BLaER1 (cell line): ENCODE results near the gene NDUFA6.
A peak's percentile ranks its signal among the peaks of the same experiment; 100 is the strongest.

Source experiments
- H3K27ac ChIP-seq: shearing (Covaris generic); formaldehyde crosslinking; 2 replicates; pipeline ENCODE4 v1.8.1; 2022
- H3K27me3 ChIP-seq: shearing (Covaris generic); formaldehyde crosslinking; 2 replicates; pipeline ENCODE4 v1.8.1; 2022
- H3K36me3 ChIP-seq: shearing (Covaris generic); formaldehyde crosslinking; 2 replicates; pipeline ENCODE4 v1.8.1; 2022
- H3K4me1 ChIP-seq: shearing (Covaris generic); formaldehyde crosslinking; 2 replicates; pipeline ENCODE4 v1.8.1; 2022
- H3K4me2 ChIP-seq: shearing (Covaris generic); formaldehyde crosslinking; 2 replicates; pipeline ENCODE4 v1.8.1; 2022
- H3K4me3 ChIP-seq: shearing (Covaris generic); formaldehyde crosslinking; 2 replicates; pipeline ENCODE4 v1.8.1; 2022
- H3K9ac ChIP-seq: shearing (Covaris generic); formaldehyde crosslinking; 2 replicates; pipeline ENCODE4 v1.8.1; 2022
- H3K9me3 ChIP-seq: shearing (Covaris generic); formaldehyde crosslinking; 2 replicates; pipeline ENCODE4 v1.8.1; 2022
- H4K20me1 ChIP-seq: shearing (Covaris generic); formaldehyde crosslinking; 2 replicates; pipeline ENCODE4 v1.8.1; 2022
- Cebpa-rat ChIP-seq: shearing (Covaris generic); IDR thresholded peaks from 2 replicates; pipeline ENCODE4 v1.8.1; 2022

Gene NDUFA6

GRCh38 chr22:42069801-42070516 lies 20.6 kb downstream of the NDUFA6 start:
- peak overlapping the region; percentile 79 for H3K27ac ChIP-seq
- H3K9ac ChIP-seq: peak overlapping the region; percentile 76
- peaks cover 48% of the 10 kb centered on the region for H3K4me1 ChIP-seq
- TF ChIP-seq Cebpa-rat: no peak
- peak overlapping the region; percentile 76 for H3K4me3 ChIP-seq
- no peaks in the 10 kb centered on the region for H4K20me1 ChIP-seq
- no peaks in the 10 kb centered on the region for H3K9me3 ChIP-seq
- H3K27me3 ChIP-seq: peaks cover 18% of the 10 kb centered on the region; the same call in 1 of the 2 replicates
- peaks cover 37% of the 10 kb centered on the region for H3K36me3 ChIP-seq
- H3K4me2 ChIP-seq: peak overlapping the region; percentile 99

GRCh38 chr22:42068291-42068690 lies 22.3 kb downstream of the NDUFA6 start:
- H3K36me3 ChIP-seq: peaks cover 42% of the 10 kb centered on the region
- no peak overlapping the region for H3K4me2 ChIP-seq
- peaks cover 1% of the 10 kb centered on the region; the same call in 1 of the 2 replicates for H3K27me3 ChIP-seq
- no peak overlapping the region for H3K27ac ChIP-seq
- H3K4me1 ChIP-seq: peaks cover 31% of the 10 kb centered on the region
- no peak overlapping the region for H3K9ac ChIP-seq
- H3K4me3 ChIP-seq: no peak overlapping the region
- TF ChIP-seq Cebpa-rat: no peak
- no peaks in the 10 kb centered on the region for H3K9me3 ChIP-seq
- no peaks in the 10 kb centered on the region for H4K20me1 ChIP-seq

- Histone ChIP-seq H3K4me2 (no peak overlapping the region), H3K9ac (no peak overlapping the region), H3K4me1 (peaks cover 27% of the 10 kb centered on the region), H3K36me3 (peaks cover 47% of the 10 kb centered on the region), H3K9me3 (no peaks in the 10 kb centered on the region), H3K27me3 (no peaks in the 10 kb centered on the region), H4K20me1 (no peaks in the 10 kb centered on the region), H3K27ac (no peak overlapping the region), H3K4me3 (no peak overlapping the region)
- no peak for TF ChIP-seq Cebpa-rat
Measured at GRCh38 chr22:42067671-42068251, 22.8 kb downstream of the NDUFA6 start.

- Histone ChIP-seq H4K20me1 (no peaks in the 10 kb centered on the region), H3K9ac (no peak overlapping the region), H3K9me3 (no peaks in the 10 kb centered on the region), H3K36me3 (peaks cover 55% of the 10 kb centered on the region), H3K4me1 (peaks cover 27% of the 10 kb centered on the region), H3K4me2 (no peak overlapping the region), H3K27me3 (no peaks in the 10 kb centered on the region), H3K27ac (no peak overlapping the region), H3K4me3 (no peak overlapping the region)
- no peak for TF ChIP-seq Cebpa-rat
Measured at GRCh38 chr22:42066937-42067336, 23.6 kb downstream of the NDUFA6 start.

GRCh38 chr22:42066126-42066761 lies 24.3 kb downstream of the NDUFA6 start:
- H3K4me2 ChIP-seq: no peak overlapping the region
- peaks cover 20% of the 10 kb centered on the region for H3K4me1 ChIP-seq
- no peak overlapping the region for H3K9ac ChIP-seq
- no peak overlapping the region for H3K27ac ChIP-seq
- H3K27me3 ChIP-seq: no peaks in the 10 kb centered on the region
- H3K9me3 ChIP-seq: no peaks in the 10 kb centered on the region
- H3K36me3 ChIP-seq: peaks cover 62% of the 10 kb centered on the region
- no peak for TF ChIP-seq Cebpa-rat
- no peaks in the 10 kb centered on the region for H4K20me1 ChIP-seq
- no peak overlapping the region for H3K4me3 ChIP-seq

GRCh38 chr22:42065438-42066125 lies 25.0 kb downstream of the NDUFA6 start:
- Histone ChIP-seq H3K9ac (no peak overlapping the region), H3K27ac (no peak overlapping the region), H3K36me3 (peaks cover 69% of the 10 kb centered on the region), H3K4me2 (no peak overlapping the region), H3K9me3 (no peaks in the 10 kb centered on the region), H3K4me3 (no peak overlapping the region), H4K20me1 (no peaks in the 10 kb centered on the region), H3K4me1 (peaks cover 16% of the 10 kb centered on the region), H3K27me3 (no peaks in the 10 kb centered on the region)
- no peak for TF ChIP-seq Cebpa-rat

- H3K27ac ChIP-seq: no peak overlapping the region
- H3K27me3 ChIP-seq: no peaks in the 10 kb centered on the region
- H3K36me3 ChIP-seq: peaks cover 78% of the 10 kb centered on the region
- peaks cover 9% of the 10 kb centered on the region for H3K4me1 ChIP-seq
- no peaks in the 10 kb centered on the region for H3K9me3 ChIP-seq
- no peak overlapping the region for H3K9ac ChIP-seq
- no peak overlapping the region for H3K4me2 ChIP-seq
- H4K20me1 ChIP-seq: no peaks in the 10 kb centered on the region
- no peak for TF ChIP-seq Cebpa-rat
- no peak overlapping the region for H3K4me3 ChIP-seq
Measured at GRCh38 chr22:42064629-42065028, 25.9 kb downstream of the NDUFA6 start.

GRCh38 chr22:42062506-42063170 lies 27.9 kb downstream of the NDUFA6 start:
- TF ChIP-seq Cebpa-rat: no peak
- no peak overlapping the region for H3K9ac ChIP-seq
- no peaks in the 10 kb centered on the region for H4K20me1 ChIP-seq
- H3K36me3 ChIP-seq: peaks cover 85% of the 10 kb centered on the region
- H3K4me1 ChIP-seq: no peaks in the 10 kb centered on the region
- no peak overlapping the region for H3K4me2 ChIP-seq
- no peak overlapping the region for H3K4me3 ChIP-seq
- H3K27me3 ChIP-seq: no peaks in the 10 kb centered on the region
- peaks cover 16% of the 10 kb centered on the region for H3K9me3 ChIP-seq
- H3K27ac ChIP-seq: no peak overlapping the region

- no peak for TF ChIP-seq Cebpa-rat
- H3K27me3 ChIP-seq: no peaks in the 10 kb centered on the region
- peaks cover 29% of the 10 kb centered on the region for H3K9me3 ChIP-seq
- no peak overlapping the region for H3K9ac ChIP-seq
- no peaks in the 10 kb centered on the region for H4K20me1 ChIP-seq
- H3K36me3 ChIP-seq: peaks cover 76% of the 10 kb centered on the region
- no peak overlapping the region for H3K4me3 ChIP-seq
- H3K4me1 ChIP-seq: no peaks in the 10 kb centered on the region
- H3K27ac ChIP-seq: no peak overlapping the region
- no peak overlapping the region for H3K4me2 ChIP-seq
Measured at GRCh38 chr22:42061041-42061440, 29.5 kb downstream of the NDUFA6 start.
